GM19395 (cell line): ENCODE results near the gene TFDP2.
"Not testable (repeated sequence)": the region's sequence is repeated elsewhere in the genome, so short reads cannot be mapped to it uniquely, and the experiment has no call there.

Experiments used
- ATAC-seq: cut with Tn5 transposase; IDR thresholded peaks from one replicate; pipeline ENCODE4 v1.9.1; 2021; ENCODE audit warnings: mild to moderate bottlenecking, moderate library complexity; ENCODE audit not compliant: unreplicated experiment

TFDP2 gene

GRCh38 chr3:142077155-142077858, 72.0 kb downstream of the TFDP2 start:
- no peak for ATAC-seq

DNA sequence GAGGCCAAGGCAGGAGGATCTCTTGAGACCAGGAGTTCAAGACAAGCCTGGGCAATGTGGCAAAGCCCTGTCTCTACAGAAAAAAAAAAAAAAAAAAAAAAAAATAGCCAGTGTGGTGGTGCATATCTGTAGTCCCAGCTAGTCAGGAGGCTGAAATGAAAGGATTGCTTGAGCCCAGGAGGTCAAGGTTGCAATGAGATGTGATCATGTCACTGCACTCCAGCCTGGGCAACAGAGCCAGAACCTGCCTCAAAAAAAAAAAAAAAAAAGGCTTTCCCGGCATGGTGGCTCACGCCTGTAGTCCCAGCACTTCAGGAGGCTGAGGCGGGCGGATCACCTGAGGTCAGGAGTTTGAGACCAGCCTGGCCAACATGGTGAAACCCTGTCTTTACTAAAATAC, 73.7 kb downstream of the TFDP2 start:
- ATAC-seq = not testable (repeated sequence)

DNA sequence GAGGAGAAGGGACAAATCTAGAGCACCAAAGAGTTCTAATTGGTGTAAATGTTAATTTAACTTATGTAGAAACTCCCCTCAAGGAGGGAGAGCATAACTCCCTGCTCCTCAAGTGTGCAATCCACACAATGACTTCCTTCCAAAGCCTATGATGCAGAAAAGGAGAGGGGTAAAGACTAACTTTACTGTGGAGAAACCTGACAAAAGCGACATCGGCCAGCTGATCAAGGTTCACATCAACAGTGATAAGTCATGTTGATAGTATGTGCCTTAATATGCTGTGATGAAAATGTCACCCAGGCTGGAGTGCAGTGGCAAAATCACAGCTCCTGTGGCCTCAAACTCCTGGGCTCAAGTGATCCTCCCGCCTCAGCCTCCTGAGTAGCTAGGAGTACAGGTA, 76.5 kb downstream of the TFDP2 start:
- no peak for ATAC-seq

DNA sequence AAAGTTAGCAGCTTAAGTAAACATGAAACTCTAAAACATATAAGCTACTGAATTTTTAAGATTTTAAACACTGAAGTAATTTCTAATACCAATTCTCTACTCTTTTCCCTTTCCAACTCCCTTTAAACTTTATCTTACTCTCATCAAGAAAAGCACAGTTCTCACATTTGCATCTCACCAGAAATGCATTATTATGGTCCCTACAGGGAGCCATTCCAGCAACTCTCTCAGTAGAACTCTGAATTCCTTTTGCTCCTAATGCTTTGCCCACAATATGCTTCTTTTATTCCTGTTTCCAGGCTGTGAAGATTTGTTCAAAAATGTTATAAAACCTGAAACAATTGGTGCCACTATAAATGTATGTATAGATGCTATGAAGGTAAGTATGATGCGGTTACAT, 83.4 kb downstream of the TFDP2 start:
- no peak for ATAC-seq

GRCh38 chr3:142065344-142065743, 84.0 kb downstream of the TFDP2 start:
- ATAC-seq = no peak

- ATAC-seq = no peak
Measured at GRCh38 chr3:142064454-142064853, 84.9 kb downstream of the TFDP2 start.

GRCh38 chr3:142057331-142057725, 92.0 kb downstream of the TFDP2 start:
- ATAC-seq = no peak

GRCh38 chr3:142056656-142057330, 92.6 kb downstream of the TFDP2 start:
- ATAC-seq = no peak

- ATAC-seq = no peak
Measured at GRCh38 chr3:142053835-142054234, 95.5 kb downstream of the TFDP2 start.

- no peak for ATAC-seq
Measured at GRCh38 chr3:142053244-142053643, 96.1 kb downstream of the TFDP2 start.

- ATAC-seq = no peak
Measured at GRCh38 chr3:142051351-142051750, 98.0 kb downstream of the TFDP2 start.

DNA sequence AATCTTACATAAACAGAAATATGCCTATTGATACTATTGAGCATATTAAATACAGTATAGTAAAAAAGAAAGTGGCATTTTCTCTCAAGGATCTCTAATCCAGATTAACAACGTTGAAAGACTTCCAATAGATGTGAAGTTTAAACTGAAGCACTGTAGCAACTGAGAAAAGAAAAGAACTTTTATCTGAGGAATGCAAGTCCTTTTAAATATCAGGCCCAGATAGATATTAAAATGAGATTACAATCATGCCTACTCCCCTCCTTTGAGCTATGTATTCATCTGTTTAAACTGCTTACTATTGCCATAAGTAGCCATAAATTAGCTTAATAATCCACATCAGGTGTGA, 102.3 kb downstream of the TFDP2 start:
- no peak for ATAC-seq

GRCh38 chr3:142046320-142047020, 102.9 kb downstream of the TFDP2 start:
- no peak for ATAC-seq

DNA sequence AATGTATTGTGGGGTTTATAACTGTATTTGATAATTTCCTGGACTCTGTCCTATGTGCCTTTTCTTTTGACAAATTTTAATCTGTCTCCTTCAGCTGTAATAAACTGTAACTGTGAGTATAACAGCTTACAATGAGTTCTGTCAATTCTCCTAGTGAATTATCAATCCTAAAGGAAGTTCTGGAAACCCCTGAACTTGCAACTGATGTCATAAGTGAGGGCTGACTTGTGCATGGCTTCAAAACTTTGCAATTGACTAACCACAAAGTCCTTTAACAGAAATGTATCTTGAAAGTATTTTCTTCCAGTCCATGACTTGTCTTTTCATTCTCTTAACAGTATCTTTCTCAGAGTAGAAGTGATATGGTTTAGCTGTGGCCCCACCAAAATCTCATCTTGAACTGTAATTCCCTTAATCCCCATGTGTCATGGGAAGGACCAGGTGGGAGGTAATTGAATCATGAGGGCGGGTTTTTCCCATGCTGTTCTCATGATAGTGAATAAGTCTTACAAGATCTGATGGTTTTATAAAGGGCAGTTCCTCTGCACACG, 108.3 kb downstream of the TFDP2 start:
- no peak for ATAC-seq

- ATAC-seq = no peak
Measured at GRCh38 chr3:142035308-142035922, 113.9 kb downstream of the TFDP2 start.

DNA sequence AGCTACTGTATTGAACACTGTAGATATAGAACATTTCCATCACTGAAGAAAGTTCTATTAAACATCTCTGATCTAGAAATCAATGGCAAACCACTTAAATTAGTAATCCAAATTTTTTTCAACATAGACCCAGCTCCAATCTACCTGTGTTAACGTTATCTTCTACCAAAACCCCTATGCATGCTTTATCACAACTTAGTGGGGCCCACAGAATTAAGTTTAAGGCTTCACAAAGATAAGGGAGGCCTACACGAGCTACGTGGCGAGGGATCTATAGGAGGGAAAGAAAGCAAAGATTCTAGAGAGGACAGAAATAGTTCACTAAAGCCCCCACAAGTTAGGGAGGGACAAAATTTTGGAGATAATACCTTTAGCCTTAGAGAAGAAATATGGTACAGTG, 116.1 kb downstream of the TFDP2 start:
- ATAC-seq = no peak

DNA sequence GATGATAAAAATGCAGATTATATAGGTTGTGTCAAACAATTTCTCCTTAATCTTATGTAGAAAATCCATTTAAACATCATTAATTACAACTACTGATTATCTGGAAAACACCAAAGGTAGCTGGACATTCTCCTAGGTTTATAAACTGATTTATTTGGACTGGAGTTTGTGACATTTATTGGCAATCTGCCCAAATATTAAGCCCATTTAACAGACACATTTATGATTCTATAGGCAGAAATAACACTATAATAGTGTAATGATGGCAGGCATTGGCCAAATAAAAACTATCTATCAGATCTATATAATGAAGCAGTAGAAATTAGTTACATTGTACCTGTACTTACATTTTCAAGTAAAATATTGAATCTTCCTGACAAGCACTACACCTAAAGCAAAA, 117.8 kb downstream of the TFDP2 start:
- ATAC-seq = no peak

DNA sequence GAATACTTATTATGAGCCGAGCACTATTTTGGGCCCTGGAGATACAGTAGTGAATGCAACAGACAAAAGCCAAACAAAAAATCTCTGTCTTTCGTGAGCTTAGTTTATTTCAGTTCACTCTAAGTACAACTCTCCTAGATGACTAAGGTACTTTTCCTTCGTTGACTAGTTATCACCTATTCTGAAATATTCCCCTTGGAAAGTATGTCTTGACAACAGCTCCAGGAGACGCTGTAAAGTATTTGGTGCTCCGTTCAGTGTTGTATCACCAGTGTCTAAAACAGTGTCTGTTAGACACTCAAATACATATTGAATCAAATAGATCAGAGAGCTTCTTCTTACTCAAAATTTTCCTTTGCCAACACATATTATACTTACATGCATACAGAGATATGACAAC, 119.6 kb downstream of the TFDP2 start:
- ATAC-seq = no peak

DNA sequence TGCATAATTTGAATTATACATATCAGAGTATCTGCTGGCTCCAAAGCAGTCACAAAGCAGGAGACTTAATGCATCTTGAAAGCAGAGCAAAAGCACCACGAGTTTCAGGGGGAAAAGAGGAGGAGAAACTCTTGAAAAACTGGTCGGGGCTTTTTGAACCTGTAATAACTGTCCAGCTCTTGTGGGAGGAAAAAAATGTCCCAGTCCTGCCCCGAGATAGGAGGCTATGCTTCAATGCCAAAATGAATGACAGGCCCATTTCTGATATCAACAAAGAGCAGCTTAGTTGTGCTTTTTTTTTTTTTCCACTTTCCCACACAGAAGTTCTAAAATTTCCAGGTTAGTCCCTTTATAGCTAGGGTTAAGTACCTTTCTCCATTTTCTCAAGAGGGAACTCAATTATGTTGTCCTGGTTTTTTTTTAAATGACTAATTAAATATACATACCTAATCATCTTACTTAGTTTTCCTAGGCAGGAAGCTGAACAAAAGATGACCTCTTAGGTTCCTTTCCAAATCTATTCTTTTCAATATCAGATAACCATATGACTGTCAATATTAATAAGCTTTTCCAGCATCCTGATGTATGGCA, 120.2 kb downstream of the TFDP2 start:
- ATAC-seq = peak; percentile 45

DNA sequence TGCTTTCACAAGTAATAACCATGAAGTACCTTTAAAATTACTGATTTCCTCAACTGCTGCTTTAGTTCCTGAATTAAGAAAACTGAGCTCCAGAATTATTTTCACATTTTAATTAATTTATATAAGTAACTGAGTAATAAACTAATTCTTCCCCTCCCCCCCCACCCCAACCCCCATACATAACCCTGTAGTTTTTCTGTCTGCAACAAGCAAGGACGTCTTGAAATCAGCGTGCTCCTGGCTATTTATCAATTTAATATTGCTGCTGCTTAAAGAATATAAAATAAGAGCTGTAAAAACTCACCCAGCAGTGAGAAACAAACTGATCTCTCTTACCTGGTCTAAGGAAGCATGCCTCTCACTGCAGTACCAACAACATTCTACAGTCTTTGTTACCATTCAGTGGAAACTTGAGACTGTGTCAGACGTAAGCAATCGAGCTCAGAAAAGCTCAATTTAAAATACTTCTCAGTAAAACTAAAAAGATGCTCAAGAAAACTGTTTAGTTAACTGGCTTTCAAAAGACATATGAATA, 121.0 kb downstream of the TFDP2 start:
- peak; percentile 67 for ATAC-seq

- ATAC-seq = peak; percentile 55
Measured at GRCh38 chr3:142027735-142028134, 121.6 kb downstream of the TFDP2 start.
